Neural progenitor cell (in vitro differentiated cells): Measurements from ENCODE around the gene NFE2L3. TPM values are rescaled to one million over a fixed set of nuclear protein-coding genes. Genes with fewer than 3 reads are reported as not detected.

Experiments
- DNase-seq: peaks from one replicate; pipeline ENCODE4 v3.0.0-alpha.2; 2016; ENCODE audit warnings: low spot score
- H2AFZ ChIP-seq: fragments of 200-600 bp; sonication (generic); replicated peaks from 2 replicates; pipeline ENCODE4 v1.6.1; 2016; ENCODE audit warnings: antibody characterized with exemption
- H3F3A ChIP-seq: fragments of 200-600 bp; sonication (generic); 2 replicates; pipeline ENCODE4 v1.6.1; 2016; ENCODE audit warnings: antibody characterized with exemption, low read depth
- H3K27ac ChIP-seq: fragments of 200-600 bp; sonication (generic); 2 replicates; pipeline ENCODE4 v1.5.1; 2016; ENCODE audit warnings: mild to moderate bottlenecking
- H3K27me3 ChIP-seq: fragments of 200-600 bp; sonication (generic); 2 replicates; pipeline ENCODE4 v1.6.1; 2016; ENCODE audit warnings: mild to moderate bottlenecking, moderate library complexity
- H3K36me3 ChIP-seq: fragments of 200-600 bp; sonication (generic); 2 replicates; pipeline ENCODE4 v1.5.1; 2016
- H3K4me1 ChIP-seq: fragments of 200-600 bp; sonication (generic); 2 replicates; pipeline ENCODE4 v1.6.1; 2016; ENCODE audit warnings: mixed run types
- H3K4me2 ChIP-seq: fragments of 200-600 bp; sonication (generic); 2 replicates; pipeline ENCODE4 v1.6.1; 2016
- H3K4me3 ChIP-seq: fragments of 200-600 bp; sonication (generic); 2 replicates; pipeline ENCODE4 v1.5.1; 2016
- H3K79me2 ChIP-seq: fragments of 200-600 bp; sonication (generic); 2 replicates; pipeline ENCODE4 v1.6.1; 2016; ENCODE audit warnings: low read depth
- H3K9ac ChIP-seq: fragments of 200-600 bp; sonication (generic); 2 replicates; pipeline ENCODE4 v1.6.1; 2016
- H3K9me3 ChIP-seq: fragments of 200-600 bp; sonication (generic); 2 replicates; pipeline ENCODE4 v1.5.1; 2016; ENCODE audit warnings: low read depth
- H4K20me1 ChIP-seq: fragments of 200-600 bp; sonication (generic); 2 replicates; pipeline ENCODE4 v1.6.1; 2016; ENCODE audit warnings: low read depth
- H3K27ac Mint-ChIP-seq: 3 replicates; pipeline ENCODE4 v1.8.0; 2021; ENCODE audit warnings: mixed read lengths
- H3K27me3 Mint-ChIP-seq: 2 replicates; pipeline ENCODE4 v1.8.0; 2022; ENCODE audit warnings: low read depth, mild to moderate bottlenecking, inconsistent platforms, moderate library complexity, mixed read lengths; ENCODE audit not compliant: insufficient read depth
- H3K36me3 Mint-ChIP-seq: 3 replicates; pipeline ENCODE4 v1.8.0; 2021; ENCODE audit warnings: mixed read lengths
- H3K4me1 Mint-ChIP-seq: 3 replicates; pipeline ENCODE4 v1.8.0; 2021; ENCODE audit warnings: mixed read lengths
- H3K4me3 Mint-ChIP-seq: 3 replicates; pipeline ENCODE4 v1.8.0; 2021; ENCODE audit warnings: mild to moderate bottlenecking, moderate library complexity, mixed read lengths
- H3K9me3 Mint-ChIP-seq: 3 replicates; pipeline ENCODE4 v1.8.0; 2020; ENCODE audit warnings: mixed read lengths
- CTCF ChIP-seq: fragments of 200-600 bp; sonication (generic); IDR thresholded peaks from 2 replicates; pipeline ENCODE4 v1.5.1; 2017; ENCODE audit warnings: antibody characterized with exemption, mild to moderate bottlenecking
- EZH2 ChIP-seq: fragments of 200-600 bp; sonication (generic); IDR thresholded peaks from 2 replicates; pipeline ENCODE4 v1.6.1; 2017; ENCODE audit warnings: antibody characterized with exemption, mild to moderate bottlenecking, moderate library complexity
- EZH2phosphoT487 ChIP-seq: fragments of 200-600 bp; sonication (generic); IDR thresholded peaks from 2 replicates; pipeline ENCODE4 v1.6.1; 2017; ENCODE audit warnings: antibody characterized with exemption
- total RNA-seq: library from RNA; depleted of rRNA; stranded (reverse); fragments of >200 nt; gene quantifications from 2 replicates; pipeline ENCODE4 v1.2.3, GENCODE V29; 2015; ENCODE audit warnings: low replicate concordance

NFE2L3 gene
- total RNA-seq, 1 donor from 2014 or later, result 6.2 TPM

- Mint-ChIP-seq H3K9me3 (peaks cover 8% of the 10 kb centered on the region), H3K4me1 (peaks cover 51% of the 10 kb centered on the region), H3K27ac (no peak overlapping the region), H3K4me3 (peak overlapping the region; percentile 81), H3K36me3 (peaks cover 83% of the 10 kb centered on the region), H3K27me3 (peaks cover 16% of the 10 kb centered on the region)
- Histone ChIP-seq H3K4me3 (peak overlapping the region; percentile 91), H3F3A (peaks cover 95% of the 10 kb centered on the region), H2AFZ (no peak overlapping the region), H3K27ac (no peak overlapping the region), H3K4me2 (peak overlapping the region; percentile 96), H3K9ac (no peak overlapping the region), H3K79me2 (peaks cover 95% of the 10 kb centered on the region), H3K4me1 (peaks cover 38% of the 10 kb centered on the region), H3K36me3 (peaks cover 66% of the 10 kb centered on the region), H3K27me3 (no peaks in the 10 kb centered on the region), H4K20me1 (peaks cover 88% of the 10 kb centered on the region), H3K9me3 (no peaks in the 10 kb centered on the region)
- TF ChIP-seq EZH2 (no peak), CTCF (no peak), EZH2phosphoT487 (no peak)
- no peak for DNase-seq
Observed at GRCh38 chr7:26195867-26196657, 44.1 kb downstream of the NFE2L3 start.

- no peaks in the 10 kb centered on the region for H3K9me3 ChIP-seq
- Mint-ChIP-seq H3K4me3 (peak overlapping the region; percentile 97), H3K9me3 (peaks cover 9% of the 10 kb centered on the region), H3K27me3 (peaks cover 16% of the 10 kb centered on the region), H3K4me1 (peaks cover 46% of the 10 kb centered on the region), H3K36me3 (peaks cover 70% of the 10 kb centered on the region), H3K27ac (no peak overlapping the region)
- peaks cover 91% of the 10 kb centered on the region for H3F3A ChIP-seq
- TF ChIP-seq CTCF, result no peak
- TF ChIP-seq EZH2phosphoT487, result no peak
- TF ChIP-seq EZH2, result no peak
- peaks cover 35% of the 10 kb centered on the region for H3K4me1 ChIP-seq
- no peaks in the 10 kb centered on the region for H3K27me3 ChIP-seq
- no peak overlapping the region for H2AFZ ChIP-seq
- peaks cover 77% of the 10 kb centered on the region for H4K20me1 ChIP-seq
- peak overlapping the region; percentile 96 for H3K9ac ChIP-seq
- H3K4me2 ChIP-seq, result peak overlapping the region; percentile 96
- H3K79me2 ChIP-seq, result peaks cover 91% of the 10 kb centered on the region
- no peak for DNase-seq
- peak overlapping the region; percentile 91 for H3K4me3 ChIP-seq
- peak overlapping the region; percentile 6 for H3K27ac ChIP-seq
- peaks cover 54% of the 10 kb centered on the region for H3K36me3 ChIP-seq
Observed at GRCh38 chr7:26197153-26198115, 45.4 kb downstream of the NFE2L3 start.

GRCh38 chr7:26198133-26198780, 46.3 kb downstream of the NFE2L3 start:
- Histone ChIP-seq H3K79me2 (peaks cover 91% of the 10 kb centered on the region), H3K4me3 (peak overlapping the region; percentile 91), H4K20me1 (peaks cover 77% of the 10 kb centered on the region), H3F3A (peaks cover 86% of the 10 kb centered on the region), H3K4me2 (peak overlapping the region; percentile 96), H2AFZ (no peak overlapping the region), H3K27ac (peak overlapping the region; percentile 6), H3K9me3 (no peaks in the 10 kb centered on the region), H3K9ac (peak overlapping the region; percentile 96), H3K4me1 (peaks cover 31% of the 10 kb centered on the region), H3K27me3 (no peaks in the 10 kb centered on the region), H3K36me3 (peaks cover 46% of the 10 kb centered on the region)
- Mint-ChIP-seq H3K4me3 (peak overlapping the region; percentile 97), H3K27me3 (peaks cover 9% of the 10 kb centered on the region), H3K9me3 (peaks cover 9% of the 10 kb centered on the region), H3K36me3 (peaks cover 65% of the 10 kb centered on the region), H3K27ac (no peak overlapping the region), H3K4me1 (peaks cover 42% of the 10 kb centered on the region)
- peak; percentile 91 for TF ChIP-seq CTCF
- no peak for TF ChIP-seq EZH2
- TF ChIP-seq EZH2phosphoT487, result no peak
- peak; percentile 30 for DNase-seq
